ENCODE data around the gene LIN54. TPM values are rescaled to one million over a fixed set of nuclear protein-coding genes. Genes with fewer than 3 reads are reported as not detected.

LIN54 gene
- total and polyA plus RNA-seq, 8 donors, result 1.2 to 40.3 (median 3.0) TPM

DNA sequence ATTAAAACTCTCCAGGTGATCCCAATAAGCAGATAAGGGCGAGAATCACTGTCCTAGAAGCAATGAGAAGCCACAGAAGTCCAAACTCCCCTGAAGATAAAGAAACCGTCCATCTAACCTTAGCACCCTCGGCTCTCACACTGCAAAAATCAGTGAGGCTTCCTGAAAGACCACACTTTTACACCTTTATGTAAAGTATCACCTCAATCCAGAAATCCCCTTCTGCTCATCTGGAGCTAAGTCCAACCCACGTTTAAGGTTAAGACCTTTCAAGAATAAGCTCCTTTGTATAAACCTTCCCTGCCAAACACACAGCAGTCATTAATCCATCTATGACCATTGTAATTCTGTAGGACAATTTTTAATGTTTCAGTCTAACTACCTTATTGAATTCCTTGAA is 41.7 kb downstream of the LIN54 start:
- no peak for TF ChIP-seq POLR2A (IDR thresholded peaks at IDR 0.05)
- TF ChIP-seq EP300 (IDR thresholded peaks at IDR 0.05), result no peak
- TF ChIP-seq, protein P1, sequence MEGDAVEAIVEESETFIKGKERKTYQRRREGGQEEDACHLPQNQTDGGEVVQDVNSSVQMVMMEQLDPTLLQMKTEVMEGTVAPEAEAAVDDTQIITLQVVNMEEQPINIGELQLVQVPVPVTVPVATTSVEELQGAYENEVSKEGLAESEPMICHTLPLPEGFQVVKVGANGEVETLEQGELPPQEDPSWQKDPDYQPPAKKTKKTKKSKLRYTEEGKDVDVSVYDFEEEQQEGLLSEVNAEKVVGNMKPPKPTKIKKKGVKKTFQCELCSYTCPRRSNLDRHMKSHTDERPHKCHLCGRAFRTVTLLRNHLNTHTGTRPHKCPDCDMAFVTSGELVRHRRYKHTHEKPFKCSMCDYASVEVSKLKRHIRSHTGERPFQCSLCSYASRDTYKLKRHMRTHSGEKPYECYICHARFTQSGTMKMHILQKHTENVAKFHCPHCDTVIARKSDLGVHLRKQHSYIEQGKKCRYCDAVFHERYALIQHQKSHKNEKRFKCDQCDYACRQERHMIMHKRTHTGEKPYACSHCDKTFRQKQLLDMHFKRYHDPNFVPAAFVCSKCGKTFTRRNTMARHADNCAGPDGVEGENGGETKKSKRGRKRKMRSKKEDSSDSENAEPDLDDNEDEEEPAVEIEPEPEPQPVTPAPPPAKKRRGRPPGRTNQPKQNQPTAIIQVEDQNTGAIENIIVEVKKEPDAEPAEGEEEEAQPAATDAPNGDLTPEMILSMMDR (IDR thresholded peaks at IDR 0.05), result no peak
- no peak for TF ChIP-seq POLR2AphosphoS5 (IDR thresholded peaks at IDR 0.05)
- H3K4me1 ChIP-seq, result no peaks in the 10 kb centered on the region
- peaks cover 6 to 57% (median 49%) of the 10 kb centered on the region in 4 donors for H3K36me3 ChIP-seq
- H3K9me3 ChIP-seq, result no peaks in the 10 kb centered on the region
- no peak overlapping the region for H3K27ac ChIP-seq
- WGBS, 5 donors, result 69 to 83% (median 76%) methylated on average over 4 of the region's 4 CpGs
- no peaks in the 10 kb centered on the region for H3K27me3 ChIP-seq
- H3K4me3 ChIP-seq, result no peak overlapping the region
- intact Hi-C loops (cut with DNase I; ENCODE audit: low total_unique reads), result no loop called here
- no peak for DNase-seq

DNA sequence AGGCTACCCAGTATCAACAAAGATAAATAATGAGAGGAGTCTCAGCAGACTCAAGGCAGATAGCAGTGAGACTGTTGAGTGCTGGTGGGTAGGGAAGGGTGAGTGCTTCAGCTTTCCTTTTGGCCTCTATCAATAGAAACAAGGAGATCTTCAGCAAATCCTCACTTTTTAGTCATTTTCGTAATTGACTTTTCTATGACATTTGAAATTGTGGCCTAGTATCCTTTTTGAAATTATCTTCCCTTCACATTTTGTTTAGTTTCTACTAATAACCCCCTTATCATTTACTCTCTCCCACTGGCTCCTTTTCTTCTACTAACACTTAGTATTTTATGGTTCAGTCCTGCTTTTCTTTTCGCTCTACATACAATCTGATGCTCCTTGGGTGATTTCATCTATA is 44.9 kb downstream of the LIN54 start:
- Histone ChIP-seq H3K36me3 (peaks cover 6 to 61% (median 54%) of the 10 kb centered on the region in 4 donors), H3K4me1 (no peaks in the 10 kb centered on the region), H3K9me3 (no peaks in the 10 kb centered on the region), H3K27me3 (no peaks in the 10 kb centered on the region), H3K4me3 (no peak overlapping the region), H3K27ac (no peak overlapping the region)
- no peak for DNase-seq
- WGBS, 5 donors, result 94 to 99% (median 95%) methylated on average over 2 of the region's 2 CpGs
- TF ChIP-seq, protein P1 (IDR thresholded peaks at IDR 0.05), result no peak
- TF ChIP-seq POLR2AphosphoS5 (IDR thresholded peaks at IDR 0.05) (no peak), POLR2A (IDR thresholded peaks at IDR 0.05) (no peak), EP300 (IDR thresholded peaks at IDR 0.05) (no peak)
- intact Hi-C loops (cut with DNase I; ENCODE audit: low total_unique reads), result no loop called here

DNA sequence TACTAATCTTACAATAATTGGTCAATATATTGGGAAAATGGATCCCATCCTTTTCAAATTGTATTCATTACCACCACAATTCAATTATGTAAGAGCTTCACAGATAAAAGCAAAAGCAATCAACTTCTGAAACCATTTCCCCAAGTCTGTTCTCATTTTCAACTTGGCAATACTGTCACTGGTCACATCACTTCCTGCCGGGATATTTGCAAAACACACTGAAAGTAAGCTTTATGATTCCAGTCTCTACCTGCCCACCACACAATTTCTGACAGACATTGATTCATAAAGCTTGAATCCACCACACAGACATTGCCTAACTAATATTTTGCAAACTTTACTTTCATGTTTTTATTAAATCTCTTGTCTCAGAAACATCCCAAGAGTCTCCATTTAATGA is 53.6 kb downstream of the LIN54 start:
- no peak for TF ChIP-seq POLR2AphosphoS5 (IDR thresholded peaks at IDR 0.05)
- TF ChIP-seq POLR2A (IDR thresholded peaks at IDR 0.05), result no peak
- TF ChIP-seq EP300 (IDR thresholded peaks at IDR 0.05), result no peak
- TF ChIP-seq, protein P1 (IDR thresholded peaks at IDR 0.05), result no peak
- no peak for DNase-seq
- no peak overlapping the region for H3K4me3 ChIP-seq
- H3K9me3 ChIP-seq, result no peaks in the 10 kb centered on the region
- H3K36me3 ChIP-seq, result peaks cover 0 to 16% (median 14%) of the 10 kb centered on the region in 4 donors
- 86 to 97% (median 94%) methylated on average over 1 of the region's 1 CpG for WGBS, 5 donors
- H3K27me3 ChIP-seq, result no peaks in the 10 kb centered on the region
- H3K27ac ChIP-seq, result no peak overlapping the region
- intact Hi-C loops (cut with DNase I; ENCODE audit: low total_unique reads), result no loop called here
- H3K4me1 ChIP-seq, result no peaks in the 10 kb centered on the region

DNA sequence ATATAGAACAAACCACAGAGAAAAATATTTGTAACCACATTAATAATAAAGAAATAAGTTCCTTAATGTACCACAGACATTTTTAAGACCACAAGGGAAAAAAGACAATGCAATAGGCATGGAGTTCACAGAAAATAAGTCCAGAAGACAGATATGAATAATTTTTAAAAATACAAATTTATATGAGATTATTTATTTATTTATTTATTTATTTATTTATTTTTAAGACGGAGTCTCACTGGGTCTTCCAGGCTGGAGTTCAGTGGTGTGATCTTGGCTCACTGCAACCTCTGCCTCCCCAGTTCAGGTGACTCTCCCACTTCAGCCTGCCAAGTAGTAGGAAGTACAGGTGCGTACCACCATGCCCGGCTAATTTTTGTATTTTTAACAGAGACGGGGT is 56.4 kb downstream of the LIN54 start:
- WGBS, 5 donors, result 93 to 99% (median 98%) methylated on average over 4 of the region's 4 CpGs
- DNase-seq, result no peak
- no peaks in the 10 kb centered on the region for H3K4me1 ChIP-seq
- TF ChIP-seq EP300 (IDR thresholded peaks at IDR 0.05), result no peak
- TF ChIP-seq POLR2AphosphoS5 (IDR thresholded peaks at IDR 0.05), result no peak
- no peak for TF ChIP-seq POLR2A (IDR thresholded peaks at IDR 0.05)
- TF ChIP-seq, protein P1 (IDR thresholded peaks at IDR 0.05), result no peak
- intact Hi-C loops (cut with DNase I; ENCODE audit: low total_unique reads), result no loop called here
- H3K36me3 ChIP-seq, result peaks cover 0 to 3% (median 0%) of the 10 kb centered on the region in 4 donors
- no peaks in the 10 kb centered on the region for H3K9me3 ChIP-seq
- H3K4me3 ChIP-seq, result no peak overlapping the region
- no peak overlapping the region for H3K27ac ChIP-seq
- no peaks in the 10 kb centered on the region for H3K27me3 ChIP-seq

All from stomach (tissue), 9 donors.